K562 (cell line): ENCODE results near the gene YBX2. TPM values are rescaled to one million over a fixed set of nuclear protein-coding genes. Genes with fewer than 3 reads are reported as not detected.

Source experiments
- DIDO1 ChIP-seq: fragments of 450-650 bp; IDR thresholded peaks from 2 replicates; pipeline ENCODE4 v1.6.1; 2016; ENCODE audit warnings: low read depth, missing biosample characterization, missing genetic modification characterization
- EP400 ChIP-seq: fragments of 450-650 bp; IDR thresholded peaks from 2 replicates; pipeline ENCODE4 v1.6.1; 2017; ENCODE audit warnings: antibody characterized with exemption, mild to moderate bottlenecking, moderate library complexity
- HCFC1 ChIP-seq: IDR thresholded peaks from 2 replicates; pipeline ENCODE4 v1.6.1; 2012; ENCODE audit warnings: low read depth, low read length, improper control_type of control experiment
- KLF16 ChIP-seq: IDR thresholded peaks from 2 replicates; pipeline ENCODE4 v1.6.1; 2016; ENCODE audit warnings: antibody characterized with exemption
- POLR2B ChIP-seq: fragments of 450-650 bp; IDR thresholded peaks from 2 replicates; pipeline ENCODE4 v1.6.1; 2018; ENCODE audit warnings: low read depth; ENCODE audit not compliant: partially characterized antibody
- RB1 ChIP-seq: fragments of 450-650 bp; IDR thresholded peaks from 2 replicates; pipeline ENCODE4 v1.6.1; 2017; ENCODE audit warnings: low read depth, mild to moderate bottlenecking
- RBBP5 ChIP-seq: fragments of 200-600 bp; sonication (generic); IDR thresholded peaks from 2 replicates; pipeline ENCODE4 v1.6.1; 2012; ENCODE audit warnings: borderline replicate concordance, mild to moderate bottlenecking, low read length, control low read depth, inconsistent platforms; ENCODE audit not compliant: insufficient read depth, poor library complexity, severe bottlenecking
- RBM17 ChIP-seq: fragments of 200-400 bp; formaldehyde crosslinking; IDR thresholded peaks from 2 replicates; pipeline ENCODE4 v1.6.1; 2017; ENCODE audit warnings: low read depth, mild to moderate bottlenecking, low read length, borderline replicate concordance
- SAP30 ChIP-seq: fragments of 200-600 bp; sonication (generic); IDR thresholded peaks from 2 replicates; pipeline ENCODE4 v1.6.1; 2012; ENCODE audit warnings: borderline replicate concordance, low read depth, mild to moderate bottlenecking, moderate library complexity, low read length, control low read depth, inconsistent platforms; ENCODE audit not compliant: insufficient read depth, poor library complexity, severe bottlenecking
- SMAD1 ChIP-seq: fragments of 150-350 bp; IDR thresholded peaks from 2 replicates; pipeline ENCODE4 v1.6.1; 2014; ENCODE audit warnings: low read length, low read depth; ENCODE audit not compliant: partially characterized antibody
- SMARCA4 ChIP-seq: fragments of 450-650 bp; IDR thresholded peaks from 2 replicates; pipeline ENCODE4 v1.6.1; 2016
- SRSF3 ChIP-seq: fragments of 200-400 bp; formaldehyde crosslinking; IDR thresholded peaks from 2 replicates; pipeline ENCODE4 v1.6.1; 2016; ENCODE audit warnings: mild to moderate bottlenecking, low read length, moderate library complexity; ENCODE audit not compliant: insufficient read depth
- ZNF121 ChIP-seq: sonication (generic); formaldehyde crosslinking; conservative IDR thresholded peaks from 2 replicates; pipeline ENCODE4 v1.8.0; 2022; ENCODE audit warnings: missing genetic modification reagents
- ZNF253 ChIP-seq: fragments of 250-450 bp; sonication (Bioruptor Pico); conservative IDR thresholded peaks from 2 replicates; pipeline ENCODE4 v1.6.1; 2021; ENCODE audit warnings: mild to moderate bottlenecking
- ZNF717 ChIP-seq: fragments of 250-450 bp; sonication (Bioruptor Pico); IDR thresholded peaks from 2 replicates; pipeline ENCODE4 v1.5.0; 2021
- ZNF75A ChIP-seq: fragments of 450-650 bp; formaldehyde crosslinking; IDR thresholded peaks from 2 replicates; pipeline ENCODE4 v1.4.0; 2020; ENCODE audit warnings: mild to moderate bottlenecking
- polyA plus RNA-seq, 8 experiments: library from polyadenylated mRNA; depleted of rRNA in 4 of 8; stranded (reverse) in 5 of 8; unstranded in 3 of 8; fragments of >200 nt; fragmentation: Nextera tagmentation in 2 of 8; fragmentation: Illumina TruSeq in 1 of 8; extraction: Ambion mirVana in 2 of 8; extraction: Trizol in 1 of 8; gene quantifications; 2 replicates each; pipeline versions ENCODE4 v1.2.1 to v1.2.3, GENCODE V29; 2011 to 2014; ENCODE audit warnings: inconsistent platforms in 1 of 8, missing spikeins in 1 of 8
- total RNA-seq, 7 experiments: library from RNA; depleted of rRNA in 6 of 7; stranded (reverse); fragments of >200 nt in 6 of 7; fragmentation: Illumina TruSeq in 2 of 7; extraction: Trizol in 2 of 7; gene quantifications; 2 replicates each; pipeline versions ENCODE4 v1.2.1 to v1.2.3, GENCODE V29; 2011 to 2021; ENCODE audit warnings: low replicate concordance in 1 of 7
- TF ChIP-seq, protein P1 (sequence below): sonication (generic); formaldehyde crosslinking; IDR thresholded peaks from 2 replicates; pipeline ENCODE4 v1.9.0; 2022; ENCODE audit warnings: mild to moderate bottlenecking, missing genetic modification reagents
- TF ChIP-seq, protein P2 (sequence below): fragments of 150-350 bp; conservative IDR thresholded peaks from 2 replicates; pipeline ENCODE4 v1.6.1; 2014; ENCODE audit warnings: low read length
- TF ChIP-seq, protein P3 (sequence below): fragments of 450-650 bp; IDR thresholded peaks from 2 replicates; pipeline ENCODE4 v1.6.1; 2016; ENCODE audit warnings: borderline replicate concordance
- TF ChIP-seq, protein P4 (sequence below), 2 experiments: fragments of 200-800 bp in 1 of 2; sonication (Bioruptor generic) in 1 of 2; sonication (generic) in 1 of 2; formaldehyde crosslinking in 1 of 2; IDR thresholded peaks in 1 of 2; conservative IDR thresholded peaks in 1 of 2; 2 replicates each; pipeline versions ENCODE4 v1.5.0 to v1.6.1; 2016 to 2020; ENCODE audit warnings: missing compliant biosample characterization in 1 of 2, missing genetic modification characterization in 1 of 2, missing genetic modification reagents in 1 of 2

YBX2 gene
- total and polyA plus RNA-seq, 9 of the 15 experiments (the other 6 are each of a cell fraction or from before 2014, with no cell fraction given) = 0.03 to 0.59 (median 0.27) TPM; not detected in 6

DNA sequence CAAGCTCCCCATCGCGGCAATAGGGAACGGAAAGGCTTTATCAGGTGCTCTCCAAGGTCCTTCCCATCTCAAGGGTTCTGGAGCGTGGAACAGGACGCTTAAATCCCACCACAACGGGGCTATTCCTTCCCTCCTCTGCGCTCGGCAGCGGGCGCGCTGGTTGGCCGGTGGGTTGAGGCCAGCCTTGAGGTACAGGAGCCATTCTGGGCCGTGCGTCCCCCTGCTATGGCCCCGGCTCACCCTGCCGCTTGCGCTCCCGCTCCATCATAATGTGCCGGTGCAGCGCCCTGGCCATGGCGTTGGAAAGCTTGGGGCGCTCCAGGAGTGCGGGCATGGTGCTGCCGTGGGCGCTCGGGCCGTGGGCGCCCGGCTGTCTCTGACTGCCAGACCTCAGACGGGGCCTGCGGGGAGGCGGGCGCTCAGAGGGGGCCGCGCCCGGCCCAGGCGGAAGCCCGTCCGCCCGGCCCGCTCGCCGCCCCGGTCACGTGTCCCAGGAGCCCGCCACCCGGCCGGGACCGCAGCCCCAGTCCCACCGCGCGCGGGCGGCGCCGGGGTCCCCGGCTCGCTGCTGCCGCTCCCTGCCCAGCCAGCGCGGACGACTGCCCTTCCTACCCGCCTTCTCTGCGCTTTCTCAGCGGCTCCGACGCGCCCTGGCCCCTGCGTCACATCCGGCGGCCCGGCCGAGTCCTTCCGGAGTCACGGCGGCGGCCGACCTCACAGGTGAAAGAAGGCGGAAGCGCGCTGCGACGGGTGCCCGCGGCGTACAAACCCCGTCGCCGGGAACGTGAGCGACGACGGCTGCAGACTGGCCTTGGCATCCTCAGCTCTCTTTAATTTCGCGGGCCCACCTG lies 20.5 kb upstream of the YBX2 start, which contains the start of gene GPS2 (continued):
- TF ChIP-seq ZNF121 (CRISPR knock-in tag) = no peak
- TF ChIP-seq SRSF3 = no peak
- no peak for TF ChIP-seq SMAD1
- TF ChIP-seq RB1 = peak; percentile 79; the same call in 1 of the 2 replicates
- TF ChIP-seq, protein P1, sequence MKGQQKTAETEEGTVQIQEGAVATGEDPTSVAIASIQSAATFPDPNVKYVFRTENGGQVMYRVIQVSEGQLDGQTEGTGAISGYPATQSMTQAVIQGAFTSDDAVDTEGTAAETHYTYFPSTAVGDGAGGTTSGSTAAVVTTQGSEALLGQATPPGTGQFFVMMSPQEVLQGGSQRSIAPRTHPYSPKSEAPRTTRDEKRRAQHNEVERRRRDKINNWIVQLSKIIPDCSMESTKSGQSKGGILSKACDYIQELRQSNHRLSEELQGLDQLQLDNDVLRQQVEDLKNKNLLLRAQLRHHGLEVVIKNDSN (CRISPR knock-in tag) = no peak
- peak; percentile 70 for TF ChIP-seq RBBP5
- TF ChIP-seq, protein P2, sequence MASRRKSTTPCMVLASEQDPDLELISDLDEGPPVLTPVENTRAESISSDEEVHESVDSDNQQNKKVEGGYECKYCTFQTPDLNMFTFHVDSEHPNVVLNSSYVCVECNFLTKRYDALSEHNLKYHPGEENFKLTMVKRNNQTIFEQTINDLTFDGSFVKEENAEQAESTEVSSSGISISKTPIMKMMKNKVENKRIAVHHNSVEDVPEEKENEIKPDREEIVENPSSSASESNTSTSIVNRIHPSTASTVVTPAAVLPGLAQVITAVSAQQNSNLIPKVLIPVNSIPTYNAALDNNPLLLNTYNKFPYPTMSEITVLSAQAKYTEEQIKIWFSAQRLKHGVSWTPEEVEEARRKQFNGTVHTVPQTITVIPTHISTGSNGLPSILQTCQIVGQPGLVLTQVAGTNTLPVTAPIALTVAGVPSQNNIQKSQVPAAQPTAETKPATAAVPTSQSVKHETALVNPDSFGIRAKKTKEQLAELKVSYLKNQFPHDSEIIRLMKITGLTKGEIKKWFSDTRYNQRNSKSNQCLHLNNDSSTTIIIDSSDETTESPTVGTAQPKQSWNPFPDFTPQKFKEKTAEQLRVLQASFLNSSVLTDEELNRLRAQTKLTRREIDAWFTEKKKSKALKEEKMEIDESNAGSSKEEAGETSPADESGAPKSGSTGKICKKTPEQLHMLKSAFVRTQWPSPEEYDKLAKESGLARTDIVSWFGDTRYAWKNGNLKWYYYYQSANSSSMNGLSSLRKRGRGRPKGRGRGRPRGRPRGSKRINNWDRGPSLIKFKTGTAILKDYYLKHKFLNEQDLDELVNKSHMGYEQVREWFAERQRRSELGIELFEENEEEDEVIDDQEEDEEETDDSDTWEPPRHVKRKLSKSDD = no peak
- TF ChIP-seq ZNF75A = no peak
- TF ChIP-seq ZNF253 (CRISPR knock-in tag) = no peak
- TF ChIP-seq, protein P3, sequence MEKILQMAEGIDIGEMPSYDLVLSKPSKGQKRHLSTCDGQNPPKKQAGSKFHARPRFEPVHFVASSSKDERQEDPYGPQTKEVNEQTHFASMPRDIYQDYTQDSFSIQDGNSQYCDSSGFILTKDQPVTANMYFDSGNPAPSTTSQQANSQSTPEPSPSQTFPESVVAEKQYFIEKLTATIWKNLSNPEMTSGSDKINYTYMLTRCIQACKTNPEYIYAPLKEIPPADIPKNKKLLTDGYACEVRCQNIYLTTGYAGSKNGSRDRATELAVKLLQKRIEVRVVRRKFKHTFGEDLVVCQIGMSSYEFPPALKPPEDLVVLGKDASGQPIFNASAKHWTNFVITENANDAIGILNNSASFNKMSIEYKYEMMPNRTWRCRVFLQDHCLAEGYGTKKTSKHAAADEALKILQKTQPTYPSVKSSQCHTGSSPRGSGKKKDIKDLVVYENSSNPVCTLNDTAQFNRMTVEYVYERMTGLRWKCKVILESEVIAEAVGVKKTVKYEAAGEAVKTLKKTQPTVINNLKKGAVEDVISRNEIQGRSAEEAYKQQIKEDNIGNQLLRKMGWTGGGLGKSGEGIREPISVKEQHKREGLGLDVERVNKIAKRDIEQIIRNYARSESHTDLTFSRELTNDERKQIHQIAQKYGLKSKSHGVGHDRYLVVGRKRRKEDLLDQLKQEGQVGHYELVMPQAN = peak; percentile 83
- no peak for TF ChIP-seq SMARCA4
- peak; percentile 63 for TF ChIP-seq SAP30
- TF ChIP-seq HCFC1 = peak; percentile 76
- TF ChIP-seq, protein P4, sequence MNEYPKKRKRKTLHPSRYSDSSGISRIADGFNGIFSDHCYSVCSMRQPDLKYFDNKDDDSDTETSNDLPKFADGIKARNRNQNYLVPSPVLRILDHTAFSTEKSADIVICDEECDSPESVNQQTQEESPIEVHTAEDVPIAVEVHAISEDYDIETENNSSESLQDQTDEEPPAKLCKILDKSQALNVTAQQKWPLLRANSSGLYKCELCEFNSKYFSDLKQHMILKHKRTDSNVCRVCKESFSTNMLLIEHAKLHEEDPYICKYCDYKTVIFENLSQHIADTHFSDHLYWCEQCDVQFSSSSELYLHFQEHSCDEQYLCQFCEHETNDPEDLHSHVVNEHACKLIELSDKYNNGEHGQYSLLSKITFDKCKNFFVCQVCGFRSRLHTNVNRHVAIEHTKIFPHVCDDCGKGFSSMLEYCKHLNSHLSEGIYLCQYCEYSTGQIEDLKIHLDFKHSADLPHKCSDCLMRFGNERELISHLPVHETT (CRISPR knock-in tag; conservative IDR thresholded peaks at IDR 0.05 in 1 of 2, IDR thresholded peaks at IDR 0.05 in 1 of 2) = peak in 1 of 2 experiments; percentile 97; a peak in 2 of 4 replicates
- peak; percentile 40 for TF ChIP-seq POLR2B
- TF ChIP-seq DIDO1 (tag) = peak; percentile 46; the same call in 1 of the 2 replicates
- TF ChIP-seq ZNF717 (CRISPR knock-in tag) = no peak
- 0 out of 2 replicates have a peak, but pooled peaks have one; percentile 3 for TF ChIP-seq KLF16
- TF ChIP-seq RBM17 = no peak
- TF ChIP-seq EP400 = peak; percentile 66; the same call in 1 of the 2 replicates
